Inflammatory macrophage (primary cell): ENCODE results near the gene PAK6.

Experiments
- DNase-seq, 2 donors: peaks; one replicate each; pipeline ENCODE4 v3.0.0-alpha.2; 2020 to 2022
- total RNA-seq, 18 experiments: gene quantifications; one replicate each; lab custom pipeline; 2026; ENCODE audit warnings: mixed read lengths in 6 of 18, inconsistent platforms in 2 of 18; lab: John Stamatoyannopoulos, UW

Gene PAK6
- 0.05 to 0.65 (median 0.23) reads per million in 18 experiments for total RNA-seq

GRCh38 chr15:40238532-40239403, at the start of gene PAK6:
TSS of gene PAK6 (plus strand) at chr15:40239063. CDS start at chr15:40264786, 25,723 bp downstream.
- DNase-seq = peak; percentile 21 to 22

- DNase-seq = no peak
Observed at GRCh38 chr15:40190591-40190990, 48.3 kb upstream of the PAK6 start.

GRCh38 chr15:40192942-40193341, 45.9 kb upstream of the PAK6 start:
- DNase-seq = no peak

GRCh38 chr15:40197434-40197833, 41.4 kb upstream of the PAK6 start:
- no peak for DNase-seq

GRCh38 chr15:40198355-40199085, 40.3 kb upstream of the PAK6 start:
- no peak for DNase-seq

GRCh38 chr15:40204100-40204499, 34.8 kb upstream of the PAK6 start:
- DNase-seq = no peak

GRCh38 chr15:40217166-40217824, 21.6 kb upstream of the PAK6 start:
- peak; percentile 90 to 92 for DNase-seq

GRCh38 chr15:40219801-40220200, 19.1 kb upstream of the PAK6 start:
- no peak for DNase-seq

DNA sequence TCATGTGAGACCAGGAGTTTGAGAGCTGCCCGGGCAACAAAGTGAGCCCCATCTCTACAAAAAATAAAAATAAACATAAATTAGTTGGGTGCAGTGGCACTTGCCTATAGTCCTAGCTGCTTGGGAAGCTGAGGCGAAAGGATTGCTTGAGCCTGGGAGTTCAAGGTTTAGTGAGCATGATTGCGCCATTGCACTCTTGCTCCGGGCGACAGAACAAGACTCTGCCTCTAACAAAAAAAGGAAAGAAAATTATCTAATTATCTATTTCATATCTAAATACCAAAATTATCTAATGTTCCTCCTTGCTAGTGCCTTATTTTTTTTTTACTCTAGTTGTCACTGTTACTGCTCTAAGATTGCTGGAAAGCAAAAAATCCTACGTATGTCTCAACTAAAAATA, 16.7 kb upstream of the PAK6 start:
- DNase-seq = no peak

- no peak for DNase-seq
Observed at GRCh38 chr15:40226736-40227135, 12.1 kb upstream of the PAK6 start.

DNA sequence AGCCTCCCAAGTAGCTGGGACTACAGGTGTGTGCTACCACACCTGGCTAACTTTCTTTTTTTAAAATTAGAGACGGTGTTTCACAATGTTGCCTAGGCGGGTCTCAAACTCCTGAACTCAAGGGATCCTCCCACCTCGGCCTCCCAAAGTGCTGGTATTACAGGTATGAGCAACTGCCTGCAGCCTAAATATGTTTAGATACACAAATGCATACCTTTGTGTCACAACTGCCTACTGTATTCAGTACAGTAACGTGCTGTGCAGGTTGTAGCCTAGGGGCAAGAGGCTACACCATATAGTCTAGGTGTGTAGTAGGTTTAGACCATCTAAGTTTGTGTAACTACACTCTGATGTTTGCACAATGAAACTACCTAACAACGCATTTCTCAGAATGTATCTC, 9.5 kb upstream of the PAK6 start:
- DNase-seq = no peak

DNA sequence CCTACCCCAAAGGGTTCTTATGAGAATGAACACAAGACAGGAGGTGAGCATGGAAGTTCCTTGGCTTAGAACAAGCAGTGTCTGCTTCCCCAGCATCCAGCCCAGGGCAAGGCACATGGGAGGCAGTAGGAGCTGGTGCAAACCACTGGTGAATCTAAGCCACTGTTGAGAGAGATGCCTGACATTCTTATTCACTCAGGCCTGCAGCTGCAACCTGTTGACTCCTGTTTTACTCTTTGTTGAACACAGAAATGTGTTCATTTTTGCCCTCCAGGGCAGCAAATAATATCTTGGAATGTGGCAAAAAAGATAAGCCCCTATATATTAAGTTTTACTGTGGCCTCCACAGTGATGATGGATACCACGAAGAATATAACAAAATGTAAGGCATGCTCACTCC, 8.9 kb upstream of the PAK6 start:
- no peak for DNase-seq

GRCh38 chr15:40232625-40233070, 6.2 kb upstream of the PAK6 start:
- peak; percentile 69 to 79 for DNase-seq

- peak; percentile 25 to 63 for DNase-seq
Observed at GRCh38 chr15:40233727-40234577, 4.9 kb upstream of the PAK6 start.

GRCh38 chr15:40234783-40235182, 4.1 kb upstream of the PAK6 start:
- peak; percentile 59 to 76 for DNase-seq

DNA sequence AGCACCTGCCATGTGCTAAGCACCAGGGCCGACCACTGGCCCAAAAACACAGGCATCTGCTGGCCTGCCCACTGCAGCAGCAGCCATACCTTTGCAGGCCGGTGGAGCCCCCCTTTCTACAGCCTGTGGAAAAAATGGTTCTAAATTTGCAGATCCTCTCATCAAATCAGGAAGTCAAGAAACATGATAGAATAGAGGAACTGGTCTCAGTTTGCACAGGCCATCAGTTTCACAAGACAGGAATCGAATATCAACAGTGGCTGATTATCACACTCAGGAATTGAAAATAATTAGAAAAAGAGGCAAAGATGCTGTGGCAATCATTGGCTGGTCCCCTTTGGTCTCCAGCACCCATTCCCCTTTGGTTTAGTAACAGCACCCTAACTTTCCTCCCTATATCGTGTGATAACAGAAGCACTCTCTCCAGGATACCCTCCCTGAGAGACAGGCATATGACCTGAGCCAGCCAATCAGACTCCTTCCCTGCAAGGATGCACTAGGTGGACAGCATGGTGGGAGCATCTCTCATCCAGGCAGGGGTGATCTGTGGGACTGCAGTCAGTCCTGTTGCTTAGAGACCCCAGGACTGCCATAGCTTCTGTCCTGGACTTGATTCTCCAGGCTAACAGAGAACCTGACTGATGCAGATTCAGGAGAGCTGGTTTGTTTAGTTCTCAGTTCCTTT, 3.5 kb upstream of the PAK6 start:
- peak; percentile 59 to 60 for DNase-seq

DNA sequence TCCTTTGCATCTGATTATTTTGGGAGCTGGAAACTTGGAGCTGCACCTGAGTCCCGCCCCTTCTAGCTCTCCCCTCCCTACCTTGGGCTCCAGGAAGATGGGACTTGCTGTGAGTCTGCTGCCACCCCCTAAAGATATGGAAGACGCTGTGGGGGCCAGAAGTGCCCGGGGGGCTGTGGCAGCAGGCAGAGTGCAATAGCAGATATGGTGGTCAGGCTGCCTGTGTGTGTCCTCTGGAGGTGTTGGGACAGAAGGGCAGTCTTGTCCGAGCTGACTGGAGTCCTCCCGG, 485 bp downstream of the PAK6 start:
- DNase-seq = no peak

DNA sequence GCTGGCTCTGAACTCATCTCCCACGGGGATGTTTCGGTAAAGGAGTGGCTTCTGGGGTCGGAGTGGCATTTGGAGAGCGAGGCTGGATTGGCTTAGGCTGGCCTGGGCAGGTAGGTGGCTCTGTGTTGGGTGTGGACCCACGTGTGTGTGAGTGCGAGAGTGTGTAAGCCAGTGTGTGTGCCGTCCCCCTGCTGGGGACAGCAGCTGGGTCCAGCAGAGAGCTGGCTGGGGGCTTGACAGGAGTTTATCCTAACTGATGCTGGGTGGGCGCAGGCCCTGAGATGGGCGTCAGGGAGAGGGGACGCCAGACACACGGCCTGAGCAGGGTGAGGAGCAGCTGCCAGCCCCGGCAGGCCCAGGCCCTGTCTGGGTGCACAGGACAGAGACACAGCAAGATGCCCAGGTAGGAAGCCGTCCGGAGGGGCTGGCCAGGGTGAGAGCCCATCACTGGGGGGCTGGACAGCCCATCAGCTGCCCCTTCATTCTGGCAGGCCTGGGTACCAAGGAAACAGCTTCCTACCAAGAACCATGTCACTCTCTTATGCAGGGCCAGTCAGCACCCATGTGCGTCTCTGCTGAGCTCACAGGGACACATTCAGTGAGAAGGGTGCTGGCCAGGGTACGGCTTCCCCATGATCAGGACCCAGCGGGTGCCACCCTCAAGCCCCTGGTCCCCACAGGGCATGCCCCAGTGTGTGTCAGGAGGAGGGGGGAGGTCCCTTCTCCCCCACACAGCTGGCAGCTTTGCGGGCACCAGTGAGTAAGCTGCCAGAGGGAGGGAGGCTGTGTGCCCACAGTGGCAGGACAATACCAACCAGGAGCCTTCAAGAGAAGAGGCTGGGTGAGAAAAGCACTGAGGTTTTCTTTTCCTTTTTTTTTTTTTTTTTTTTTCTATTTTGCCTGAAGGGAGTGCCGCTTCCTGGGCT, 1.1 kb downstream of the PAK6 start:
- no peak for DNase-seq

DNA sequence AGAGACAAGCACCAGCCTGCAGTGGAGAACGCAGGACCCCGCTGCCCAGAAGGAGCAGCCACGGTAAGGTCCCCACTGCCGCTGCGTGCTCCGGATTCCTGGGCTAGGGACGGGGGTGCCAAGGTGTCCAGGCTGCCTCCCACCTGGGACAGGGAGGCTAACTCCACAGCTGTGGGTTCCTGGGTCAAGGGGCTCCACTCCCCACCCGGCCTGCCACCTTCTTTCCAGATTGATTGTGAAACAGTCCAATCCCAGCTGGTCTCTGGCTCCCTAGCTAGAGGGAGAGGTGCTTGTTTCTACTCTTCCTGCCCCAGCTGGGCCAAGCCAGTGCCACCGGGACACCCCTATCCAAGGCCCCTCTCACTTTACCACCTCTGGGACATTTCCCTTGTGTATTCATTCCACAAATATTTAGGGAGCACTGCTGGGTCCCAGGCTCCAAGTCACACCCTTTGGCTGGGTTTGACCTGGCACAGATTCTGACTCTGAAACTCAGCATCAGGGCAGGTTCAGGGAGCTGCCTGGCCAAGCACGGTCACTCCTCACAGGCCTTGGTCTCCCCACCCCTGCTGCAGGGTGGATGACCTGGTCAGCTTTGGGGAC, 1.9 kb downstream of the PAK6 start:
- no peak for DNase-seq
